Measurements from ENCODE around the gene PDLIM5. TPM values are rescaled to one million over a fixed set of nuclear protein-coding genes. Genes with fewer than 3 reads are reported as not detected.

Gene PDLIM5
- total RNA-seq, 1 experiment from 2014 or later, result 44.7 TPM

DNA sequence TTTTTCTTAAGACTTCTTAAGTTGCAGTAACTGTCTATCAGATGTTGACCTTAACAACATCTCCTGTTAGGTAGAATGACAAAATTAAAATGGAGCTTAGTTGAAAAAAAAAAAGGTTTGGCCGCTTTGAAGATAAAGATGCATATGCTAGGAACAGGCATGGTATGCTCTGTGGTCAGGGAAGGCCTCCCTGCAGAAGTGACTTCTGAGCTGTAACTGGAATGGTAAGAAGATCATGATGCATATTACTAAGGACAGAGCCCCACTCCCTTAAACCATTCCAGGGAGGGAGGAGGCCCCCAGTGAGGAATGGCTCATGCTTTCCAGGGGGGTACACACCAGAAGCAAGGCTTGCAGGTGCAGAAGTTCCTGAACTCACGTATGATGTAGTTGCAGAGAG, 43.7 kb downstream of the PDLIM5 start:
- CTCF ChIA-PET, result no interaction called here
- no TSS peak for BruUV-seq (replicated peaks)
- in situ Hi-C loops (cut with HindIII; ENCODE audit: low pct_unique_long_range_greater_than_20kb, low sequenced_read_pairs), result no loop called here
- Histone ChIP-seq H3K9me3 (ENCODE audit: control insufficient read depth, insufficient read depth, low read depth, low read length) (no peaks in the 10 kb centered on the region), H3K27ac (ENCODE audit: low read length) (no peak overlapping the region), H3K4me1 (ENCODE audit: control insufficient read depth, insufficient read depth, low read length) (peaks cover 3% of the 10 kb centered on the region; the same call in 1 of the 2 replicates), H3K27me3 (ENCODE audit: control insufficient read depth, insufficient read depth, low read length) (no peaks in the 10 kb centered on the region), H3K4me3 (ENCODE audit: low read depth in 2 of 2, low read length in 2 of 2) (no peak overlapping the region), H3K36me3 (ENCODE audit: control insufficient read depth, insufficient read depth, low read length) (no peaks in the 10 kb centered on the region)
- POLR2A ChIA-PET, result no interaction called here
- no peak for ATAC-seq
- TF ChIP-seq, protein P1, sequence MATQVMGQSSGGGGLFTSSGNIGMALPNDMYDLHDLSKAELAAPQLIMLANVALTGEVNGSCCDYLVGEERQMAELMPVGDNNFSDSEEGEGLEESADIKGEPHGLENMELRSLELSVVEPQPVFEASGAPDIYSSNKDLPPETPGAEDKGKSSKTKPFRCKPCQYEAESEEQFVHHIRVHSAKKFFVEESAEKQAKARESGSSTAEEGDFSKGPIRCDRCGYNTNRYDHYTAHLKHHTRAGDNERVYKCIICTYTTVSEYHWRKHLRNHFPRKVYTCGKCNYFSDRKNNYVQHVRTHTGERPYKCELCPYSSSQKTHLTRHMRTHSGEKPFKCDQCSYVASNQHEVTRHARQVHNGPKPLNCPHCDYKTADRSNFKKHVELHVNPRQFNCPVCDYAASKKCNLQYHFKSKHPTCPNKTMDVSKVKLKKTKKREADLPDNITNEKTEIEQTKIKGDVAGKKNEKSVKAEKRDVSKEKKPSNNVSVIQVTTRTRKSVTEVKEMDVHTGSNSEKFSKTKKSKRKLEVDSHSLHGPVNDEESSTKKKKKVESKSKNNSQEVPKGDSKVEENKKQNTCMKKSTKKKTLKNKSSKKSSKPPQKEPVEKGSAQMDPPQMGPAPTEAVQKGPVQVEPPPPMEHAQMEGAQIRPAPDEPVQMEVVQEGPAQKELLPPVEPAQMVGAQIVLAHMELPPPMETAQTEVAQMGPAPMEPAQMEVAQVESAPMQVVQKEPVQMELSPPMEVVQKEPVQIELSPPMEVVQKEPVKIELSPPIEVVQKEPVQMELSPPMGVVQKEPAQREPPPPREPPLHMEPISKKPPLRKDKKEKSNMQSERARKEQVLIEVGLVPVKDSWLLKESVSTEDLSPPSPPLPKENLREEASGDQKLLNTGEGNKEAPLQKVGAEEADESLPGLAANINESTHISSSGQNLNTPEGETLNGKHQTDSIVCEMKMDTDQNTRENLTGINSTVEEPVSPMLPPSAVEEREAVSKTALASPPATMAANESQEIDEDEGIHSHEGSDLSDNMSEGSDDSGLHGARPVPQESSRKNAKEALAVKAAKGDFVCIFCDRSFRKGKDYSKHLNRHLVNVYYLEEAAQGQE (IDR thresholded peaks at IDR 0.05; ENCODE audit: insufficient read depth in 1 of 2, low read depth in 2 of 2, low read length in 1 of 2), result no peak
- TF ChIP-seq TCF7L2 (IDR thresholded peaks at IDR 0.05; ENCODE audit: low read depth, low read length) (no peak), POLR2AphosphoS5 (IDR thresholded peaks at IDR 0.05; ENCODE audit: low read depth, low read length) (no peak), SIN3A (IDR thresholded peaks at IDR 0.05; ENCODE audit: borderline replicate concordance, insufficient read depth, low read depth, low read length) (no peak)
- TF ChIP-seq, protein P2, sequence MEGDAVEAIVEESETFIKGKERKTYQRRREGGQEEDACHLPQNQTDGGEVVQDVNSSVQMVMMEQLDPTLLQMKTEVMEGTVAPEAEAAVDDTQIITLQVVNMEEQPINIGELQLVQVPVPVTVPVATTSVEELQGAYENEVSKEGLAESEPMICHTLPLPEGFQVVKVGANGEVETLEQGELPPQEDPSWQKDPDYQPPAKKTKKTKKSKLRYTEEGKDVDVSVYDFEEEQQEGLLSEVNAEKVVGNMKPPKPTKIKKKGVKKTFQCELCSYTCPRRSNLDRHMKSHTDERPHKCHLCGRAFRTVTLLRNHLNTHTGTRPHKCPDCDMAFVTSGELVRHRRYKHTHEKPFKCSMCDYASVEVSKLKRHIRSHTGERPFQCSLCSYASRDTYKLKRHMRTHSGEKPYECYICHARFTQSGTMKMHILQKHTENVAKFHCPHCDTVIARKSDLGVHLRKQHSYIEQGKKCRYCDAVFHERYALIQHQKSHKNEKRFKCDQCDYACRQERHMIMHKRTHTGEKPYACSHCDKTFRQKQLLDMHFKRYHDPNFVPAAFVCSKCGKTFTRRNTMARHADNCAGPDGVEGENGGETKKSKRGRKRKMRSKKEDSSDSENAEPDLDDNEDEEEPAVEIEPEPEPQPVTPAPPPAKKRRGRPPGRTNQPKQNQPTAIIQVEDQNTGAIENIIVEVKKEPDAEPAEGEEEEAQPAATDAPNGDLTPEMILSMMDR (IDR thresholded peaks at IDR 0.05), result no peak
- DNase-seq (ENCODE audit: low read depth, low spot score), result no peak
- intact Hi-C loops (cut with micrococcal nuclease; ENCODE audit: unreplicated experiment), result no loop called here

DNA sequence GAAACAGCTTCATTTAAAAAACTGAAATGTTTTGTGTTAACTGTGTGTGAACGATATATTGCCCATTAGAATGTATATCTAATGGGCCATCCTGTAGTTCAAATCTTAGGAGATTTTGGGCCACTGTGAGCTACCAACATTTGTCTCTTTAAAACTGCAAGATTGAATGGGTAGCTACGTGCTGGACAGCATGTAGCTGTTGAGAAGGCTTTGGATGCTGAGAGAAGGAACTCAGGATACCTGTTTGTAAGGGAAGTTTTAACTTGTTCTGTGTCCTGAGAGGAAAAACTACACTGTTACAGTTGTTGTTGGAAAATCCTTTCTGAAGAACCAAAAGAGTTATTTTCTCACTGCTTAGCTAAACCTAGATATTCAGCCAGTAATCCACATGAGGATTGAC, 45.9 kb downstream of the PDLIM5 start:
- DNase-seq (ENCODE audit: low read depth, low spot score) (no peak), ATAC-seq (no peak)
- intact Hi-C loops (cut with micrococcal nuclease; ENCODE audit: unreplicated experiment) (no loop called here), in situ Hi-C loops (cut with HindIII; ENCODE audit: low pct_unique_long_range_greater_than_20kb, low sequenced_read_pairs) (no loop called here)
- Histone ChIP-seq H3K9me3 (ENCODE audit: control insufficient read depth, insufficient read depth, low read depth, low read length) (no peaks in the 10 kb centered on the region), H3K4me3 (ENCODE audit: low read depth in 2 of 2, low read length in 2 of 2) (no peak overlapping the region), H3K27ac (ENCODE audit: low read length) (no peak overlapping the region), H3K36me3 (ENCODE audit: control insufficient read depth, insufficient read depth, low read length) (no peaks in the 10 kb centered on the region), H3K27me3 (ENCODE audit: control insufficient read depth, insufficient read depth, low read length) (no peaks in the 10 kb centered on the region), H3K4me1 (ENCODE audit: control insufficient read depth, insufficient read depth, low read length) (no peaks in the 10 kb centered on the region)
- TF ChIP-seq SIN3A (IDR thresholded peaks at IDR 0.05; ENCODE audit: borderline replicate concordance, insufficient read depth, low read depth, low read length) (no peak), POLR2AphosphoS5 (IDR thresholded peaks at IDR 0.05; ENCODE audit: low read depth, low read length) (no peak), TCF7L2 (IDR thresholded peaks at IDR 0.05; ENCODE audit: low read depth, low read length) (no peak)
- TF ChIP-seq, protein P2 (IDR thresholded peaks at IDR 0.05), result no peak
- TF ChIP-seq, protein P1 (IDR thresholded peaks at IDR 0.05; ENCODE audit: insufficient read depth in 1 of 2, low read depth in 2 of 2, low read length in 1 of 2), result no peak
- no TSS peak for BruUV-seq (replicated peaks)
- ChIA-PET CTCF (no interaction called here), POLR2A (interaction anchor here (0.6 kb wide), 1 partner anchor 17 kb away, joined by 7 read pairs; no protein-coding TSS in a partner anchor)
